Non-pigmented ciliary epithelial cell (primary cell): ENCODE data around the gene ZNF516.

Experiments used
- DNase-seq: peaks from one replicate; pipeline ENCODE4 v3.0.0-alpha.2; 2010; ENCODE audit warnings: low read depth

Gene ZNF516

GRCh38 chr18:76343938-76344569 lies 151.0 kb downstream of the ZNF516 start:
- DNase-seq = no peak

- no peak for DNase-seq
Measured at GRCh38 chr18:76340410-76340809, 154.6 kb downstream of the ZNF516 start.

GRCh38 chr18:76339246-76339620 lies 155.8 kb downstream of the ZNF516 start:
- DNase-seq = no peak

- no peak for DNase-seq
Measured at GRCh38 chr18:76338619-76339245, 156.3 kb downstream of the ZNF516 start.

GRCh38 chr18:76338088-76338487 lies 157.0 kb downstream of the ZNF516 start:
- DNase-seq = no peak

- no peak for DNase-seq
Measured at GRCh38 chr18:76335859-76336640, 159.0 kb downstream of the ZNF516 start.

GRCh38 chr18:76328140-76328539 lies 166.9 kb downstream of the ZNF516 start:
- no peak for DNase-seq

- no peak for DNase-seq
Measured at GRCh38 chr18:76323891-76324290, 171.2 kb downstream of the ZNF516 start.

GRCh38 chr18:76322686-76323085 lies 172.4 kb downstream of the ZNF516 start:
- no peak for DNase-seq

GRCh38 chr18:76319366-76319765 lies 175.7 kb downstream of the ZNF516 start:
- DNase-seq = no peak

GRCh38 chr18:76318607-76319006 lies 176.4 kb downstream of the ZNF516 start:
- DNase-seq = no peak

GRCh38 chr18:76317136-76317535 lies 177.9 kb downstream of the ZNF516 start:
- no peak for DNase-seq

- no peak for DNase-seq
Measured at GRCh38 chr18:76315722-76316230, 179.3 kb downstream of the ZNF516 start.

- no peak for DNase-seq
Measured at GRCh38 chr18:76314496-76314895, 180.5 kb downstream of the ZNF516 start.

GRCh38 chr18:76314015-76314414 lies 181.0 kb downstream of the ZNF516 start:
- no peak for DNase-seq
